WI38 (cell line): ENCODE data around the gene SLC35D2.

Experiments
- H3K4me3 ChIP-seq: 2 replicates; pipeline ENCODE4 v1.5.1; 2011; ENCODE audit warnings: low read depth, mild to moderate bottlenecking, control low read depth, low read length
- CTCF ChIP-seq: IDR thresholded peaks from 2 replicates; pipeline ENCODE4 v1.5.1; 2012; ENCODE audit warnings: low read depth, mild to moderate bottlenecking, control low read depth, low read length

SLC35D2 gene

GRCh38 chr9:96293498-96294158 lies 89.9 kb downstream of the SLC35D2 start:
- TF ChIP-seq CTCF, result no peak
- H3K4me3 ChIP-seq, result no peak overlapping the region

GRCh38 chr9:96289392-96289791 lies 94.1 kb downstream of the SLC35D2 start:
- H3K4me3 ChIP-seq, result no peak overlapping the region
- TF ChIP-seq CTCF, result no peak

GRCh38 chr9:96281641-96282040 lies 101.9 kb downstream of the SLC35D2 start:
- H3K4me3 ChIP-seq, result no peak overlapping the region
- no peak for TF ChIP-seq CTCF

- H3K4me3 ChIP-seq, result no peak overlapping the region
- TF ChIP-seq CTCF, result no peak
Measured at GRCh38 chr9:96279932-96280331, 103.6 kb downstream of the SLC35D2 start.

GRCh38 chr9:96274939-96275338 lies 108.6 kb downstream of the SLC35D2 start:
- no peak overlapping the region for H3K4me3 ChIP-seq
- TF ChIP-seq CTCF, result no peak
